Panc1 (cell line): ENCODE data around the gene JPT2.

Experiments
- CTCF ChIP-seq: fragments of 450-650 bp; IDR thresholded peaks from 2 replicates; pipeline ENCODE4 v1.5.1; 2017; ENCODE audit warnings: mild to moderate bottlenecking
- POLR2AphosphoS5 ChIP-seq: IDR thresholded peaks from 2 replicates; pipeline ENCODE4 v1.6.1; 2012; ENCODE audit warnings: mild to moderate bottlenecking, low read depth, low read length, moderate library complexity
- REST ChIP-seq, 2 experiments: IDR thresholded peaks; 2 replicates each; pipeline ENCODE4 v1.6.1; 2011 to 2012; ENCODE audit warnings: low read depth in 2 of 2, control low read depth in 1 of 2, low read length in 1 of 2, mild to moderate bottlenecking in 1 of 2, moderate library complexity in 1 of 2; ENCODE audit not compliant: insufficient read depth in 1 of 2
- TCF7L2 ChIP-seq: IDR thresholded peaks from 2 replicates; pipeline ENCODE4 v1.6.1; 2011; ENCODE audit warnings: mild to moderate bottlenecking, low read depth, low read length, inconsistent platforms

- TF ChIP-seq CTCF: no peak
- no peak for TF ChIP-seq REST (IDR thresholded peaks at IDR 0.05; ENCODE audit: insufficient read depth in 1 of 2, low read depth in 2 of 2, low read length in 1 of 2)
- no peak for TF ChIP-seq TCF7L2
- TF ChIP-seq POLR2AphosphoS5: no peak
These were observed 43.5 kb upstream of the JPT2 start for GRCh38 chr16:1634541-1634940.
